Bronchial epithelial cell (primary cell): ENCODE data around the gene GRIFIN. TPM values are rescaled to one million over a fixed set of nuclear protein-coding genes. Genes with fewer than 3 reads are reported as not detected.

Experiments
- DNase-seq: peaks from one replicate; pipeline ENCODE4 v3.0.0-alpha.2; 2010; ENCODE audit warnings: low read depth
- FAIRE-seq: peaks from 2 replicates; lab custom pipeline; 2011; peaks lifted over from hg19 to GRCh38; lab: Jason Lieb, UNC
- H3K27me3 ChIP-seq: 2 replicates; pipeline ENCODE4 v1.5.1; 2011; ENCODE audit warnings: low read length; ENCODE audit not compliant: control insufficient read depth, insufficient read depth
- H3K36me3 ChIP-seq: 2 replicates; pipeline ENCODE4 v1.5.1; 2011; ENCODE audit warnings: low read length; ENCODE audit not compliant: control insufficient read depth, insufficient read depth
- H3K4me3 ChIP-seq: 2 replicates; pipeline ENCODE4 v1.5.1; 2011; ENCODE audit warnings: mild to moderate bottlenecking, low read depth, low read length, control low read depth
- total RNA-seq: library from RNA; depleted of rRNA; stranded (reverse); fragments of >200 nt; gene quantifications from 2 replicates; pipeline ENCODE4 v1.2.1, GENCODE V29; 2014
- TF ChIP-seq, protein P1 (sequence below): IDR thresholded peaks from 2 replicates; pipeline ENCODE4 v1.5.1; 2011; ENCODE audit warnings: mild to moderate bottlenecking, moderate library complexity, low read length, control low read depth, inconsistent platforms; ENCODE audit not compliant: insufficient read depth, severe bottlenecking

Gene GRIFIN
- total RNA-seq, 1 donor from 2014 or later, result not detected

GRCh38 chr7:2510909-2511768 is 34.9 kb upstream of the GRIFIN start:
- H3K27me3 ChIP-seq, result no peaks in the 10 kb centered on the region
- DNase-seq, result peak; percentile 32
- FAIRE-seq, result no peak
- TF ChIP-seq, protein P1, sequence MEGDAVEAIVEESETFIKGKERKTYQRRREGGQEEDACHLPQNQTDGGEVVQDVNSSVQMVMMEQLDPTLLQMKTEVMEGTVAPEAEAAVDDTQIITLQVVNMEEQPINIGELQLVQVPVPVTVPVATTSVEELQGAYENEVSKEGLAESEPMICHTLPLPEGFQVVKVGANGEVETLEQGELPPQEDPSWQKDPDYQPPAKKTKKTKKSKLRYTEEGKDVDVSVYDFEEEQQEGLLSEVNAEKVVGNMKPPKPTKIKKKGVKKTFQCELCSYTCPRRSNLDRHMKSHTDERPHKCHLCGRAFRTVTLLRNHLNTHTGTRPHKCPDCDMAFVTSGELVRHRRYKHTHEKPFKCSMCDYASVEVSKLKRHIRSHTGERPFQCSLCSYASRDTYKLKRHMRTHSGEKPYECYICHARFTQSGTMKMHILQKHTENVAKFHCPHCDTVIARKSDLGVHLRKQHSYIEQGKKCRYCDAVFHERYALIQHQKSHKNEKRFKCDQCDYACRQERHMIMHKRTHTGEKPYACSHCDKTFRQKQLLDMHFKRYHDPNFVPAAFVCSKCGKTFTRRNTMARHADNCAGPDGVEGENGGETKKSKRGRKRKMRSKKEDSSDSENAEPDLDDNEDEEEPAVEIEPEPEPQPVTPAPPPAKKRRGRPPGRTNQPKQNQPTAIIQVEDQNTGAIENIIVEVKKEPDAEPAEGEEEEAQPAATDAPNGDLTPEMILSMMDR, result no peak
- no peaks in the 10 kb centered on the region for H3K36me3 ChIP-seq
- H3K4me3 ChIP-seq, result no peak overlapping the region

DNA sequence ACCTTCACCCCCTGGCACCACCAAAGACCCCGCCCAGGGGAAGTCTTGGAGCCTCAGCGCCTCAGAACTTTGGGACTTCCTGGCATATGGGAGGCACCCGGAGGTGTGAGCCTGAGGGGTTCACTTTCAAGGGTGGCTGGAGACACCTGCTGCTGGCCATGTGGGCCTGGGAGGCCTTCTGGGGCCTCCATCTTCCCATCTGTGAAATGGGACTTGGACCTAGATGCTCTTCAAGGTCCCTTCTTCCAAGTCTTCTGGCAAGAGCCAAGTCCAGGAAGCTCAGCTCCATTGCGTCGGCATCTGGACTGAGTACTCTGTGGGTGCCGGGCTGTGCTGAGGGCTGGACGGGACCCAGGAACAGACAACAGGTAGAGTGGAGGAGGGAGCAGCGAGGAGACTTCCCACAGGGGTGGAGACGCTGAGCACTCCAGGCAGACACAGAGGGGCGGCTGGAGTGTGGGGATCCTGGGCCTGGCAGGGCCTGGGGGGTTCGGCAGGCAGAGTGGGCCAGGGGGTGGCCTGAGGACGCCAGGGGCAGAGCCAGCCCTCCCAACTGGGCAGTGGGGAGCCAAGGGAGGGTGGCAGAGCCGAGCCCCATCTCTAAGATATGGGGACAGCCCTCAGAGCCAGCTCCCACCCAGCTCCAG is 34.1 kb upstream of the GRIFIN start:
- FAIRE-seq, result no peak
- H3K4me3 ChIP-seq, result no peak overlapping the region

GRCh38 chr7:2509298-2509906 is 33.2 kb upstream of the GRIFIN start:
- Histone ChIP-seq H3K4me3 (no peak overlapping the region), H3K27me3 (no peaks in the 10 kb centered on the region), H3K36me3 (no peaks in the 10 kb centered on the region)
- TF ChIP-seq, protein P1, result no peak
- no peak for DNase-seq
- no peak for FAIRE-seq

More for the DNA sequence above, 34.1 kb upstream of the GRIFIN start:
- TF ChIP-seq, protein P1, result no peak
- Histone ChIP-seq H3K36me3 (no peaks in the 10 kb centered on the region), H3K27me3 (no peaks in the 10 kb centered on the region)
- no peak for DNase-seq

GRCh38 chr7:2508327-2509215 is 32.4 kb upstream of the GRIFIN start:
- FAIRE-seq, result no peak
- H3K27me3 ChIP-seq, result no peaks in the 10 kb centered on the region
- no peaks in the 10 kb centered on the region for H3K36me3 ChIP-seq
- DNase-seq, result peak; percentile 70
- no peak overlapping the region for H3K4me3 ChIP-seq
- TF ChIP-seq, protein P1, result no peak

- no peaks in the 10 kb centered on the region for H3K36me3 ChIP-seq
- H3K4me3 ChIP-seq, result no peak overlapping the region
- FAIRE-seq (no peak), DNase-seq (no peak)
- no peaks in the 10 kb centered on the region for H3K27me3 ChIP-seq
- TF ChIP-seq, protein P1, result no peak
Observed at GRCh38 chr7:2507917-2508306, 31.7 kb upstream of the GRIFIN start.
